GM18873 (cell line): ENCODE data around the gene ASIC4.
A peak's percentile ranks its signal among the peaks of the same experiment; 100 is the strongest.

Source experiments
- ATAC-seq: cut with Tn5 transposase; IDR thresholded peaks from one replicate; pipeline ENCODE4 v1.9.1; 2021; ENCODE audit warnings: mild to moderate bottlenecking, moderate library complexity, moderate number of reproducible peaks; ENCODE audit not compliant: unreplicated experiment, low FRiP score

ASIC4 gene

DNA sequence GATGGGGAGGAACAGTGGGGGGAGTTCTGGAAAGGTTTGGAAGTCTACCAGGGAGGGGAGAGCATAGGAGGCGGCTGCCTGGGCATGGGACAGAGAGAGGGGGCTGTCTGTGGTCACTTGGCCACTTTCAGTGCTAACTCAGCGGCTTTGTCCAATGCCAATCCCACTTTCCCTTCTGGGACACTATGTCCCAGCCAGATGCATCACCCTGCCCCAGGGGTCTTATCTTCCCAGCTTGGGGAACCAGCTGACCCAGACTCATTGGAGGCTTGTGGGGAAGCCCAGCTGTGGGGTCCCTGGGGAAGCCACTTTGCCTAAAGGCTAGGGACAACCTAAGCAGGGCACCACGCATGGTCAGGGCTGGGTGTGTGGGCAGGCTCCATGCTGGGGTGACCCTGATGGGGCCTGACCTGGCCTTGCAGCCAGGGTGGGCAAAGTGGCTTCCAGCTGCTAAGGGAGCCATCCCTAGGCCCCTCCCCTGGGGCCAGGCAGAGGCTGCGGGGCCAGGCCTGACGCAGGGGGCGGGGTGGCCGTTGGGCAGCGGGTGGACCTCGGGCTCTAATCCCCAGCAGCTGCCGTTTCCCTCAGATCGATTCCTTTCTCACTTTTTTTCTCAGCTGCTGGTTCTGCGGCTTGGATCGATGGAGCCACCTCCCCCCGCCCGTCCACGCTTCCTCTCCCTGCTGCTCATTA, 1.6 kb upstream of the ASIC4 start:
- no peak for ATAC-seq

DNA sequence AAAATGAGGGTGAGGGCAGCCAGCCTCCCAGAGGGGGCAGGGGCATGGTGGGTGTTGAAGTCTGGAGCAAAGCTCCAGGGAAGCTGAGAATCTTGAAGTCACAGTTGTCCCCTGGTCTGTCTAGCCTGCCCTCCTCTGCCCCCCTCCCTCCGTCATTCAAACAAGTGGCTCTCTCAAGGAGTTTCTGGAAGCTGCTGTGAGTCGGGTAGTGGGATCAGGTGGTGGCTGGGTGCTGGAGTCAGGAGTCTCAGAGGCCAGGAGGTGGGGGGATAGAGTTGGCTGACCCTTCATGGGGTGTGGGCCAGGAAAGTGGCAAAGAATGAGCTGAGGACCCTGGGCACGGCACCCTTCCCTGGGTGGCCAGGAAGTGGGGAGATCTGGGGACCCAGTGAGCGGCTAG, 495 bp upstream of the ASIC4 start:
- no peak for ATAC-seq

DNA sequence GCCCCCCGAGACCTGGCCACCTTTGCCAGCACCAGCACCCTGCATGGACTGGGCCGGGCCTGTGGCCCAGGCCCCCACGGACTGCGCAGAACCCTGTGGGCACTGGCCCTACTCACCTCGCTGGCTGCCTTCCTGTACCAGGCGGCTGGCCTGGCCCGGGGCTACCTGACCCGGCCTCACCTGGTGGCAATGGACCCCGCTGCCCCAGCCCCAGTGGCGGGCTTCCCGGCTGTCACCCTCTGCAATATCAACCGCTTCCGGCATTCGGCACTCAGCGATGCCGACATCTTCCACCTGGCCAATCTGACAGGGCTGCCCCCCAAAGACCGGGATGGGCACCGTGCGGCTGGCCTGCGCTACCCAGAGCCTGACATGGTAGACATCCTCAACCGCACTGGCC, 554 bp downstream of the ASIC4 start:
- ATAC-seq: no peak

GRCh38 chr2:219515874-219516629, 1.8 kb downstream of the ASIC4 start:
- ATAC-seq: no peak

DNA sequence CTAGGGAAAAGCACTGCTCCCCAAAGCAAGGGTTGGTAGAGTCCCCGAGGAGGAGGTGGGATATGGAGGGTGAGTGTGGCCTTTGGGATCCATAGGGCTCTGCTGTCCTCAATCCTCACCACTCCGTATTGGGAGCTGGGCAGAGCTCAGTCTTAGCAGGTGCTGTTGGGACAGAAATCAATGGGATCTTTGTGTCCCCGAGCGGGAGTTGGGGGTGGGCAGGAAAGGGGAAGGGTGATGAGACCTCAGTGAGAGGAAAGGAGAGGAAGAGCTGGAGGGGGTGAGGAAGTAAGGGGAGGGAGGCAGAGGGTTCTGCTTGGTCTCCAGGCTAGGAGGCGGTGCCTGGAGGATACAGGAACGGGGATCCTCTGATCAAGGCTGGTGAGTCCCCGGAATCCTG, 2.6 kb downstream of the ASIC4 start:
- ATAC-seq: no peak

DNA sequence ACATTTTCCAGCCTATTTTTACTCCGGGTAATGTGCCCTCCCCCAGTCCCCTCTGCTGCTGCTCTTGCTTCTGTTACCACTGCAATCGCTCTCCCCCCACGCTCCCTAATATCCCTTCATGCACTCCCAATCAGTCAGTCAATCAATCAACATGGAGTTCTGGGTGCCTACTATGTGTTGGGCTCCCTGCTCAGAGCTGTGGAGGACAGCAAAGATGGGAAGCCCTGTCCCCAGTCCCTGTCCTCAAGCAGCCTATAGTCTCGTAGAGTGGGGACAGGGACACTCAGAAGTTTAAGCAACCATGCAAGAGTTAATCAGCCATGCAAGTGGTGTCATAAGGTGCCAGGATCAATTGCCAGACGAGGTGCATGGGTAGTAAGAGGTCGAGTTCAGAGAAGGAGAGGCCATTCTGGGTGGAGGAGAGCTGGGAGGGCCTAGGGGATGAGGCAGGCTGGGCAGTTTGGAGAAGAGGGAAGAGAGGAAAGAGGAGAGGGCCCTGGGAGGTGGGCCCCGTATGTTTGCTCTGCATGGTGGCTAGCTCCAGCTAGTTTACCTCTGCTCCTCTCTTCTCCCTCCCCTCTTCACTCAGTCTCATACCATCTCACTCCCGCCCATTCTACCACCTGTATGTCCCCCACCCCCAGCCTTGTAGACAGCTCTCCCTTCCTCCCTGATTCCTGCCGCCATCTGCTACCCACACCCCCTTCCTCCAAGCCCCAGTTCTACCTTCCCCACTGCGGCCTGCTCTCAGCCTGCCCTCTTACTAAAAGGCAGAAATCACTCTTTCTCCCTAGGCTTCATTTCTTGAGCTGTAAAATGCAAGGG, 3.9 kb downstream of the ASIC4 start:
- no peak for ATAC-seq

GRCh38 chr2:219519526-219519916, 5.2 kb downstream of the ASIC4 start:
- no peak for ATAC-seq

- no peak for ATAC-seq
Observed at GRCh38 chr2:219520079-219520478, 5.8 kb downstream of the ASIC4 start.

- no peak for ATAC-seq
Observed at GRCh38 chr2:219521066-219521880, 7.0 kb downstream of the ASIC4 start.

DNA sequence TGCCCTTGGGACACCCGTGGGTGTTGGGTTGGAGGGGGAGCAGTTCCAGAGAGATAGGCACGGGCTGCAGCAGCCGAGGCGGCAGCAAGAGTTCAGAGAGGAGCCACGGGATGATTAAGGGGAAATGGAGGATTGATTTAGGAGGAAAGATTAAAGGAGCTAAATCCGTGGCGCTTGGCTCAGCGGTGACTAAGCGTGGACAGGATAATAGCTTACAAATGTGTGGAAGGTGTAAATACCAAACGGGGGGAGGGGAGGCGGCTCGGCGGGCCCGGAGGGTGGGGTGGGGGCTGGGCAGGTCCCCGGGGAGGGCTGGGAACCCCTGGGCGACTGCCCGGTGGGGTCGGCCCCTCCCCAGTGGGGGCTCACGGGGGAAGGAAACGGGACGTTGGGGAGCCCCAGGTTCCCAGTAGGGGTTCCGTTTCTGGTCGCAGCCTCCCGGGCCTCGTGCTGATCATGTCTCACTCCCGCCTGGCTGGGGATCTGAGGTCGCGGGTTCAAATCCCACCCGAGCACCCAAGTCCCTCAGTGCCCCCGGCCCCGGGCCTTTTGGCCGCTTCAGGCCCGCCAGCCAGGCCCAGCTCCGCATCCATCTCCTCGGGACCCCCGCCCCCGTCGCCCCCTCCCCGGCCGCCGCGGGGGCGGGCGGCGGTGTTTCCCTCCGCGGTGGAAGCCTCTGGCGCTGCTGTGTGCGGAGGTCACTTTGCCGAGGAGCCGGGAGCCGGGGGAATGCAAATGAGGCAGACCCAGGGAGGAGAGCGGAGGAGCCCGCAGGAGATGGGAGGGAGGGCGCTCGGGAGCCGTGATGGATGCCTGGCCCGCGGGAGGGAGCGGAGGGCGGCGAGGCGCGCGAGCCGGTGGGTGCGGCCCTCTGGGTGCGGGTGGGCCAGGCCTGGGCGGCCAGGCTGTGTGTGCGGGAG, 8.1 kb downstream of the ASIC4 start:
- no peak for ATAC-seq

- no peak for ATAC-seq
Observed at GRCh38 chr2:219523031-219523671, 8.9 kb downstream of the ASIC4 start.

DNA sequence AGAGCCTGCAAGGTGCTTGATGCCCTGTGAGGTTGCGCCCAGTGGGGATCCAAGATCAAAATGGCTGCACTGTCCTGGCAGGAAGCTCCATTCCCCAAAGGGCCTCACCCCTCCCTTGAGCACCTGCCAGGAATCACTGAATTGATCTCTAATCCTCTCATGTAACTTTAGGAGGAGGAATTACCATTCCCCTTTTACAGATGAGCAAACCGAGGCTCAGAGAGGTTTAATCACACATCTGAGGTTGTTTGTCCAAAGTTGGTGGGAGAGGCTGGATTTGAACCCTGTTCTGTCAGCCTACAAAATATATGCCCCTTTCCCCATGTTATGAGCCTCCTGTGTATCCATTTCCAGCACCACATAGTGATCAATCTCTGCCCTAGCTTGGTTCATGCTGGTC, 10.5 kb downstream of the ASIC4 start:
- no peak for ATAC-seq

DNA sequence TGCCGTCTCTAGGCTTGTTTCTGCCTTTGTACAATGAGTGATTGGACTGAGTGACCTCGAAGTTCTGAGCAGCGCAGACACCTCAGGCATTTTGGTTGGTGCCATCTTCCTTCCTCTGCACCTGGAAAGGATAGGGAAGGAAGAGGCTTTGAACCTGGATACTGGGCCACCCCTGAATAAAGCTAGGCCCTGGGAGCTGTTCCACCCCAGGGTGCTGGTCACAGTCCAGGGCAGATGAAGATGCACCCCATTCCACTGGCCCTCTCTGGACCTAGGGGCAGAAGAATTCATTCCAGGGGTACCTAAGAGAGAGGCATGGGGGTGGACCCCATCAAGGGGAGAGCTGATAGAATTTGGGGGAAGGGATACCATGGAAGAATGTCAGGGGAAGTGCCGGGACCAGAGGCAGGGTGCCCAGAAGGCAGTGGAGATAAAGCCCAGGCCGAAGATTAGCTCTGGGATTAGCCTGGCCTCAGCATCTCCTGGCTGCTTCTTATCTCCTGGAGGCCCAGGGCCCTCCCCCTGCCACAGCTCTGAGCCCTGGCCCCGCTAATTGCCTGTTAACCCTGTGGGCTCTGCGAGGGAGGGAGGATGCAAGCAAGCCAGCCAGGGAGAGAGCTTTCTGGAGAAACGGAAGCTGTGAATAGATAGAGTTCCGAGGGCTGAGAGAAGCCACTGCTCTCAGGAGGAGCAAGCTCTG, 11.4 kb downstream of the ASIC4 start:
- no peak for ATAC-seq

- no peak for ATAC-seq
Observed at GRCh38 chr2:219526320-219527075, 12.2 kb downstream of the ASIC4 start.

- no peak for ATAC-seq
Observed at GRCh38 chr2:219527076-219527394, 12.8 kb downstream of the ASIC4 start.

DNA sequence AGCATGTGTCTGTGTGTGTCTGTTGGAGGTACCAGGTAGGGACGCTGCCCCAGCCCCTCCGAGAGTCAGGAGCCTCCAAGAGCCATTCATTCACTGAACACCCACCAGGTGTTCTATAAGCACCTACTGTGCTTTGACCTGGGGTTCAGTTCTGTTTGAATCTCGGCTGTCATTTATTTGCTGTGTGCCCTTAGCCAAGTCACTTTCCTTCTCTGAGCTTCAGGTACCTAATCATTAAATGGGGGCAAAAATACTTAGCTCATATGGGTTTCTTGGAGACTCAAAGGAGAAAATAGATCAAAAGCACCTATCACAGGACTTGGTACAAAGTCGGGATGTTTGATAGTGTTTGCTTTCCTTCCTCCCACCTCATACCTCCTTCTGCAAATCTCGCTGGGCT, 13.2 kb downstream of the ASIC4 start:
- ATAC-seq: no peak

- peak; percentile 76 for ATAC-seq
Observed at GRCh38 chr2:219530048-219530963, 16.0 kb downstream of the ASIC4 start.
